ENCODE measurements around the gene C1D. TPM values are rescaled to one million over a fixed set of nuclear protein-coding genes. Genes with fewer than 3 reads are reported as not detected.

Gene C1D
- polyA plus RNA-seq, 1 donor, result 29.8 TPM

GRCh38 chr2:68057658-68058396, 5.0 kb downstream of the C1D start:
- DNase-seq, result no peak

DNA sequence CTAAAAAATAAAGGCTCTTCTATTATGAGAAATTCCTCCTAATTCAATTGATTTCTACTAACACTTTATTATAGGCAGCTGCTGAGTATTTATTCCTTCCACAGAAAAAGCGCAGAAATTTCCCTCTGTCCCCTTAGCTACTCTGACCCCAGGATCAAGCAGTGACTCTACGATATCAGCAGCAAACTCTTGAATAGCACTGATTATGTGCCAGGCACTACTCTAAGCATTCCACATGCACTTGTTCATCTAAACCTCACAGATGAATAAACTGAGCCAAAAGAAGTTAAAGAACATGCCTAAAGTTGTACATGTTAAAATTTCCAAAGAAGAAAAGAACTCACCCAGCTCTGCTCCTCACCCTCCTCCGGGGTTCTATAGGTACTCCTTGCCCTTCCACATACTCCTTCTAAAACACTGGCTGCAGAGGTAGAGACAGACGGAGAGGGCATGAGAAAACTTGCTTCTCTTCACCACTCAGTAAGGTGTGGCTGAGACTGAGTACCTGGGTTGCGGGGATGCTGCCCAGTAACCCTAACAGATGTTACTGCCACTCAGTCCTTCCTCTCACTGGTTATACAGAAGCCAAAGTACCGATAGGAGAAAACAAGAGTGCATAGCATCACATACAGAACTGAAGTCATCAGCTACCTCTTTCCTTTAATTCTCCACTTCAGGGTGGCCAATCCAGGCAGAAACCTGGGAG, 9.9 kb downstream of the C1D start:
- no peak for DNase-seq

- no peak for DNase-seq
These were observed 12.5 kb downstream of the C1D start for GRCh38 chr2:68050353-68050752.

GRCh38 chr2:68046642-68047240, 16.1 kb downstream of the C1D start:
- DNase-seq, result no peak

GRCh38 chr2:68046224-68046623, 16.6 kb downstream of the C1D start:
- no peak for DNase-seq

DNA sequence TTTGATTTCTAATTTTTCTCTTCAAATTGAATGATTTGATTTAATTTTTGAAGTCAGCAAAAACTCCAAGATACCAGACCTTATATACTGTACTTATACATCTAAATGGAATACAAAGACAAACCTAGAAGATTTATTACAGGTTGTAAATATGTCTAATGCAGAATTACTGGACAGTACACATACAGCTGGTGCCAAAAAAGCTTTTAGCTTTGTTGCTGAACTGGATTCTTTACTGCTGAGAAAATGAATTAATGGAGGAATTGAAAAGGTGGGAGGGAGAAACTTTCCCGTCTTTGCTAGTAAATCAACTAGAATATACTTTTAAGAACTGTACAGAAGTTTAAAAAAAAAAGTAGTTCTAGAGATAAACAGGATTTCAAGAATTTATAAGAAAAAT, 17.5 kb downstream of the C1D start:
- DNase-seq, result no peak

DNA sequence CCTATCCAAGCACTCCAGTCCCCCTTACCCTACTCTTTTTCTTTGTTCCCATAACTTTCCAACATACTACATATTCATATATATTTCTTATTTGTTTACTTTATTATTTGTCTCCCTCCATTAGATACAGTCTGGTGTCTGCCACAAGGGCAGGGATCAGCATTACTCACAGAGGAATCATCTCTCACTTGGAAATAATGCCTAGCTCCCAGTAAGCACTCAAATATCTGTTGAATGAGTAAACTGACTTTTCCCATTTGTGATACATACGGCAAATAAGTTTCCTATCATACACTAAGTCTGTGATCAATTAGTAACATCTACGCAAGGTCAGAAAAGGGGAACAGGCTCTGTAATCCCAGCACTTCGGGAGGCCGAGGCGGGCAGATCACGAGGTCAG, 18.7 kb downstream of the C1D start:
- DNase-seq, result no peak

- no peak for DNase-seq
These were observed 19.1 kb downstream of the C1D start for GRCh38 chr2:68043695-68044094.

GRCh38 chr2:68043032-68043431, 19.8 kb downstream of the C1D start:
- DNase-seq, result no peak

DNA sequence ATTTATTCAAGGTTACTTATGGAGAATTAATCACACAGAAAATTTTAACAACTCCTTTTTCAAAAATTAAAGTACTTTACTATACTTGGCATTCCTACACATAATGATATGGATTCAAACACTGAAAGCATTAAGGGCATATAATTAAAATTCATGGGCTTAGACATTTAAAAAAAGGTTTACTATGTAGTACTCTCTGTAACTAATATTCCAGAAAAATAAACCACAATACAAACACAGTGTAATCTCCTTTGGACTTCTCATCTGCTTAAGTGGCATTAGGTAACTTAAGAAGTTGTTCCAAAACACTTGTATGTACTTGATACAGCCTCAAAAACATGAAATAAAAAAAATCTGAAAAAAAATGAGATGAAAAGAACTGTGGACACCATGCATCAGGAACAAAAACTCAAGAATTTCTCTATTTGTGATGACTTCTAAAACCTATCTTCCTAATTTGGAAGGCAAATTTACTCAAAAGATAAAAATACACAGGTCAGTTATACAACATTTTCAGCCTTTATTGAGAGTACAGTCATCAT, 21.0 kb downstream of the C1D start:
- no peak for DNase-seq

GRCh38 chr2:68040078-68040477, 22.7 kb downstream of the C1D start:
- DNase-seq, result no peak

DNA sequence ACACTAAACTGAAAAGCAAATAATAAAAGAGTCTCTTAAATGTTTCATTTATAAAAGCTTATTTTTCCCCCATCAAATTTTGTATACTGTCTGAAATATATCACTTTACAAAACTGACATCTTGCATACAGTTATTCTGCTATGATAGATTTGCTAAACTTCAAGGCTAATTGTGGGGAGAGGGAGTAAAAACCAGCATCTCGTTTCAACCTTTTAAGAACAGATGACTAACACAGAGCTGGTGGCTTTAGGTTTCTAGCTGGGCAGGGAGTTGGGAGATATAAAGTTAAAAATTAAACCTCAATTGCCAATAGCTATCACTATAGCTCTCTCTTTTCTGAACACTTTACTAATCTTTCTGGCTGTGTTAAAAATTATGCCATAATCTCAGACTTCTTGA, 23.5 kb downstream of the C1D start:
- DNase-seq, result no peak

DNA sequence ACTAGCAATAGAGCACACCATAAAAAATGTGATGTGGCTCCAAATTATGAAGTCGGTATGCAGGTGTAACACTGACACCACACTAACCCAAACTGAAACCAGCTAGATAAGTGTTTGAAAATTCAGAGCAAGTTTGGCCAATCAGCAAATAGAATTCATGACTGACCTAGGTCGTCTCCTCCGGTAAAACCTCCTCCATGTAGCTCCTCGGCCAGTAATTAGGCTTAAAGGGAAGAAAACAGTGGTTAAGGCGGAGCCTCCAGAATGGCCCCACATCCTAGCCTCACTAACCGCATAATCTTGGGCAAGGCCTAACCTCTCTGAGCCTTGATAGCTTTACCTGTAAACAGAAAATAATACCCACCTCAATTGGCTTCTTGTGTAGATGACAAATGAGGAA, 30.1 kb downstream of the C1D start:
- DNase-seq, result no peak

- DNase-seq, result peak; percentile 52
These were observed 31.2 kb downstream of the C1D start for GRCh38 chr2:68031542-68032160.

GRCh38 chr2:68031043-68031442, 31.8 kb downstream of the C1D start:
- DNase-seq, result no peak

- DNase-seq, result no peak
These were observed 32.3 kb downstream of the C1D start for GRCh38 chr2:68030529-68030928.

GRCh38 chr2:68027959-68028358, 34.8 kb downstream of the C1D start:
- no peak for DNase-seq

GRCh38 chr2:68024450-68024849, 38.4 kb downstream of the C1D start:
- no peak for DNase-seq

DNA sequence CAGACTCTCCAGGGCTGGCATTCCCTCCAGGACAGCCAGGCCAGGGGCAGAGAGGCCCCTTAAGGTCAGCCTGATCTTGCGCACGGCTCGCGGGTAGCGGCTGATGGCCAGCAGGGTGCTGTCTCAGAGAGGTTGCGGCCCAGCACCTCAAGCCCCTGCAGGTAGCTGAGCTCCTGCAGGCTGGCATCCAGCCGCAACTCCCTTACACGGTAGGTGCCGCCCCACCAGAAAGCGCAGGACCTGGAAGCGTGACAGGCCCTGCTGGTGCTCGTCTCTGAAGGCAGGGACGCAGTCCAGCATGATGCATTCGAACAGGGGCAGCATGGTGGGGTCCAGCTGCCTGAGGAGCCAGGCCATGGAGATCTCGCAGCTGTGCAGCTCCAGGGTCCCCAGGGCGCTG, 38.9 kb downstream of the C1D start:
- no peak for DNase-seq

DNA sequence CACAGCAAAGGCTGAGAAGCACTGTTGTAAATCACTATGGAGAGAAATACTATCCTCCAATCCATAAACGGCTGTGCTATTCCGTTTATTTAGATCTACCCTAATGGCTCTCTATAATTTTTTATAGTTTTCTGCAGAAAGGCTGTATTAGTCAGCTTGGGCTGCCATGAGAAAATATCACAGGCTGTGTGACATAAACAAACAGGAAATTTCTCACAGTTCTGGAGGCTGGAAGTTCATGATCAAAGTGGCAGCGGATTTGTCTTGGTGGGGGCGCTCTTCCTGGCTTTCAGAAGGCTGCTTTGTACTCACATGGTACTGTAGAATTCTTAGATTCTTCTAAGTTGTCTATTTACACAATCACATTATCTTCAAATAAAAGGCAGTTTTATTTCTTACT, 44.1 kb downstream of the C1D start:
- DNase-seq, result no peak

DNA sequence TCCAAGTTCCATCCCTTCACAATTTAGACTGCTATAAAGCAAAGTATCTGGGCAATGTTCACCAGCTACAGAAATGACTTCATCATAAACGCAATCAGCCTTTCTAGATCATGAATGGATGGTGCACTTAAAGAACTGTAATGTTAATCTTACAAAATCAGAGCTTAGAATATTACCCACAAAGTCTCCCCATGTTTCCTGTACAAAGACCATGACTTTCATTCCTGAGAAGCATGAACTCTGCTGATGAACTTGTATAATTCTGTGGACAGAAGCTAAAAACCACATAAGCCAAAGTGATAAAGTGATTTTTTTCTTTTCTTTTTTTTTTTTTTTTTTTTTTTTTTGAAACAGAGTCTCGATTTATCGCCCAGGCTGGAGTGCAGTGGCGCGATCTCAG, 53.3 kb downstream of the C1D start:
- DNase-seq, result no peak

- no peak for DNase-seq
These were observed 62.5 kb downstream of the C1D start for GRCh38 chr2:68000170-68000825.

GRCh38 chr2:67999332-67999731, 63.5 kb downstream of the C1D start:
- no peak for DNase-seq

Measured in hindlimb muscle (tissue), 1 donor.